OCI-LY3 (cell line): Measurements from ENCODE around the gene ALDH3B2.
"Not testable (repeated sequence)": the region's sequence is repeated elsewhere in the genome, so short reads cannot be mapped to it uniquely, and the experiment has no call there.

Experiments
- H2AFZ ChIP-seq: fragments of 200-600, 300-600 bp; shearing (Covaris generic); 2 replicates; pipeline ENCODE4 v1.6.0; 2014; ENCODE audit warnings: antibody characterized with exemption, low read depth, low read length
- H3K27ac ChIP-seq: fragments of 200-600, 300-600 bp; sonication (generic); 2 replicates; pipeline ENCODE4 v1.5.1; 2014; ENCODE audit warnings: mild to moderate bottlenecking, low read length, moderate library complexity, mixed read lengths
- H3K27me3 ChIP-seq: fragments of 200-600, 300-600 bp; sonication (generic); 2 replicates; pipeline ENCODE4 v1.6.1; 2014; ENCODE audit warnings: low read depth, low read length, mixed read lengths
- H3K36me3 ChIP-seq: fragments of 200-600, 300-600 bp; sonication (generic); replicated peaks from 2 replicates; pipeline ENCODE3; 2014; ENCODE audit warnings: low read depth, low read length, mixed read lengths
- H3K4me1 ChIP-seq: fragments of 300-600, 200-600 bp; sonication (generic); 2 replicates; pipeline ENCODE4 v1.6.1; 2014; ENCODE audit warnings: low read length, mixed read lengths
- H3K4me2 ChIP-seq: fragments of 200-600, 300-600 bp; sonication (generic); 2 replicates; pipeline ENCODE4 v1.6.1; 2014; ENCODE audit warnings: low read length, mixed read lengths
- H3K4me3 ChIP-seq: fragments of 300-600, 200-600 bp; sonication (generic); 2 replicates; pipeline ENCODE4 v1.5.1; 2014; ENCODE audit warnings: antibody characterized with exemption, mild to moderate bottlenecking, low read length, moderate library complexity
- H3K79me2 ChIP-seq: fragments of 300-600, 200-600 bp; shearing (Covaris generic); 2 replicates; pipeline ENCODE4 v1.6.1; 2014; ENCODE audit warnings: mild to moderate bottlenecking, low read length, mixed read lengths
- H3K9ac ChIP-seq: fragments of 300-600, 200-600 bp; shearing (Covaris generic); 2 replicates; pipeline ENCODE4 v1.6.0; 2014; ENCODE audit warnings: mild to moderate bottlenecking, low read length, moderate library complexity
- H3K9me3 ChIP-seq: fragments of 200-600, 300-600 bp; shearing (Covaris generic); 2 replicates; pipeline ENCODE4 v1.6.1; 2014; ENCODE audit warnings: low read length, mixed read lengths; ENCODE audit not compliant: insufficient read depth
- H4K20me1 ChIP-seq: fragments of 200-600, 300-600 bp; sonication (generic); 2 replicates; pipeline ENCODE4 v1.6.1; 2016; ENCODE audit warnings: low read length, mixed read lengths; ENCODE audit not compliant: insufficient read depth
- CTCF ChIP-seq: fragments of 200-600, 300-600 bp; sonication (generic); IDR thresholded peaks from 2 replicates; pipeline ENCODE4 v1.5.1; 2014; ENCODE audit warnings: antibody characterized with exemption, low read length, low read depth
- EZH2phosphoT487 ChIP-seq: fragments of 200-600 bp; shearing (Covaris generic); IDR thresholded peaks from 2 replicates; pipeline ENCODE4 v1.6.1; 2018; ENCODE audit warnings: antibody characterized with exemption, mixed run types, low read depth

Gene ALDH3B2

GRCh38 chr11:67689178-67689577 is 14.8 kb upstream of the ALDH3B2 start:
- Histone ChIP-seq H4K20me1 (no peaks in the 10 kb centered on the region), H3K27me3 (peaks cover 58% of the 10 kb centered on the region), H3K27ac (no peak overlapping the region), H3K4me2 (no peak overlapping the region), H3K36me3 (no peaks in the 10 kb centered on the region), H3K79me2 (no peaks in the 10 kb centered on the region), H3K4me3 (no peak overlapping the region), H3K9ac (no peak overlapping the region), H2AFZ (no peak overlapping the region), H3K9me3 (no peaks in the 10 kb centered on the region), H3K4me1 (peaks cover 10% of the 10 kb centered on the region)
- TF ChIP-seq EZH2phosphoT487, result no peak
- TF ChIP-seq CTCF, result no peak

GRCh38 chr11:67687986-67688385 is 13.6 kb upstream of the ALDH3B2 start:
- no peak for TF ChIP-seq CTCF
- TF ChIP-seq EZH2phosphoT487, result no peak
- Histone ChIP-seq H3K9me3 (no peaks in the 10 kb centered on the region), H3K27me3 (peaks cover 62% of the 10 kb centered on the region), H3K4me2 (no peak overlapping the region), H3K79me2 (no peaks in the 10 kb centered on the region), H3K27ac (no peak overlapping the region), H2AFZ (no peak overlapping the region), H4K20me1 (no peaks in the 10 kb centered on the region), H3K36me3 (no peaks in the 10 kb centered on the region), H3K9ac (no peak overlapping the region), H3K4me3 (no peak overlapping the region), H3K4me1 (peaks cover 10% of the 10 kb centered on the region)

- H3K36me3 ChIP-seq, H4K20me1 ChIP-seq, H3K9ac ChIP-seq, H3K9me3 ChIP-seq, H2AFZ ChIP-seq, H3K27ac ChIP-seq, H3K4me1 ChIP-seq, H3K4me3 ChIP-seq, H3K79me2 ChIP-seq: not testable (repeated sequence)
- H3K27me3 ChIP-seq, result peaks cover 49% of the 10 kb centered on the region
- peak overlapping the region; percentile 26; the same call in 1 of the 2 replicates for H3K4me2 ChIP-seq
Measured at GRCh38 chr11:67685641-67686332, 11.4 kb upstream of the ALDH3B2 start.

GRCh38 chr11:67682126-67683034 is 8.0 kb upstream of the ALDH3B2 start:
- H3K9ac ChIP-seq, result not testable (repeated sequence)

More at GRCh38 chr11:67682126-67683034, 8.0 kb upstream of the ALDH3B2 start:
- not testable (repeated sequence) for H3K79me2 ChIP-seq, H2AFZ ChIP-seq, H4K20me1 ChIP-seq, H3K9me3 ChIP-seq, H3K36me3 ChIP-seq, H3K4me2 ChIP-seq, H3K4me3 ChIP-seq, H3K27ac ChIP-seq, H3K4me1 ChIP-seq
- peaks cover 29% of the 10 kb centered on the region for H3K27me3 ChIP-seq
